Measurements from ENCODE around the gene MIOX. TPM values are rescaled to one million over a fixed set of nuclear protein-coding genes. Genes with fewer than 3 reads are reported as not detected.

Gene MIOX
- total and polyA plus RNA-seq, 3 donors from 2014 or later: 0.24 to 0.25 TPM; not detected in 1

DNA sequence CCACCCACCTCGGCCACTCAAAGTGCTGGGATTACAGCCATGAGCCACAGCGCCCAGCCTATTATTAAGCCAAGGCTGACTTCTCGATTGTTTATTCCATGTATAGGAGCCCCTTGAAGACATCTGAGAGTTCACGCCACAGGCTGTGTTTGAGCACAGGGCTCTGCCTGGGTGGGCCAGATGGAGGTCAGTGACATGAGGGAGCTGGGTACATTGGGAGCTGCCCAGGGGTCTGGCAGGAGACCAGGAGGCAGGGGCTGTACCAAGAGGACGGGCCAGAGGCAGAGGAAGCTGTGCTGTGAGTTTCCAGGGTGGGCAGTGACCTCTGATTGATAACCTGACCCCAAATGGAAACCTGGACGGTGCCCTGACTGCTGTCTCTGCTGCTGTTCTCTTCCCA lies 15.4 kb downstream of the MIOX start:
- TF ChIP-seq, protein P1, sequence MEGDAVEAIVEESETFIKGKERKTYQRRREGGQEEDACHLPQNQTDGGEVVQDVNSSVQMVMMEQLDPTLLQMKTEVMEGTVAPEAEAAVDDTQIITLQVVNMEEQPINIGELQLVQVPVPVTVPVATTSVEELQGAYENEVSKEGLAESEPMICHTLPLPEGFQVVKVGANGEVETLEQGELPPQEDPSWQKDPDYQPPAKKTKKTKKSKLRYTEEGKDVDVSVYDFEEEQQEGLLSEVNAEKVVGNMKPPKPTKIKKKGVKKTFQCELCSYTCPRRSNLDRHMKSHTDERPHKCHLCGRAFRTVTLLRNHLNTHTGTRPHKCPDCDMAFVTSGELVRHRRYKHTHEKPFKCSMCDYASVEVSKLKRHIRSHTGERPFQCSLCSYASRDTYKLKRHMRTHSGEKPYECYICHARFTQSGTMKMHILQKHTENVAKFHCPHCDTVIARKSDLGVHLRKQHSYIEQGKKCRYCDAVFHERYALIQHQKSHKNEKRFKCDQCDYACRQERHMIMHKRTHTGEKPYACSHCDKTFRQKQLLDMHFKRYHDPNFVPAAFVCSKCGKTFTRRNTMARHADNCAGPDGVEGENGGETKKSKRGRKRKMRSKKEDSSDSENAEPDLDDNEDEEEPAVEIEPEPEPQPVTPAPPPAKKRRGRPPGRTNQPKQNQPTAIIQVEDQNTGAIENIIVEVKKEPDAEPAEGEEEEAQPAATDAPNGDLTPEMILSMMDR (IDR thresholded peaks at IDR 0.05): no peak
- no peak for TF ChIP-seq POLR2A (IDR thresholded peaks at IDR 0.05)
- no peaks in the 10 kb centered on the region for H3K27me3 ChIP-seq
- intact Hi-C loops (cut with DNase I; ENCODE audit: low total_unique reads): no loop called here

DNA sequence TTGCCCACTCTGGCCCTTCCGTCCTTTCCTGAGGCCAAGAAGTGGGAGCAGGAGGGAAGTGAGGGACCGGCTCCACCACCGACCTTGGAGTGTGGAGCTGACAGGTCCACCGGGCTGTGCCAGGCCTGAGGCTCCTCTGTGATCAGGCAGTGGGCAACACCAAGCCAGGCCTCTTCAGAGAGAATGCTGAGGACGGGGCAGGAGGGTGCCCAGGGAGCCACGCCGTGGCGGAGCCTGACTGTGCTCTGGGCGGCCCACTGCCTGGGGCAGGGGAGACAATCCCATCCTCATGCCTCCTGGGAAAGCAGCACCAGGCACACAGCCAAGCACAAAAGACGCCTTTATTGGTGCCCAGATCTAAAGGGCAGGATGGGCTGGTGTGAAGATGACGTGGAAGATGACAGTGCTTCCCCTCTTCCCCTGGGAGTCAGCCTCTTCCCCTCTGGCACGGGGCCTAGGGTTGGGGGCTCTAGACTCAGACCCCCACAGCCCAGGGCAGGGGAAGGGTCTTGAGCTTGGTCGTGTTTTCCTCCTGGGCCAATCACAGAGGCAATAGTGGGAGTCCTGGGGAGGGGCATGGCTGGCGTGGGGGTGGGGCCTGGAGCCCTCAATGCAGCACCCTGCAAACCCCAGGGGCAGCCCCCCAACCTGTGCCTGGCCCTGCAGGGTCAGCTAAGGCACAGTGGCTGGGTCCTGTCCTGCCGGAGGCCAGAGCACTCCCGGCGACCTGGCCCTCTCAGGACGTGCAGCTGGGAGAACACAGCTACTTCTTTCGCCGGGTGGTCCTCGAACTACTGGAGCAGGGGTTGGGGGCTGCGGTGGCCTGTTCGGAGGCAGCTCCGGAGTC lies 16.2 kb downstream of the MIOX start:
- DNase-seq: no peak
- Histone ChIP-seq H3K4me1 (peaks cover 9% of the 10 kb centered on the region), H3K9me3 (no peaks in the 10 kb centered on the region), H3K36me3 (ENCODE audit: low read depth, missing control alignments) (no peaks in the 10 kb centered on the region), H3K4me3 (no peak overlapping the region), H3K27me3 (no peaks in the 10 kb centered on the region), H3K27ac (no peak overlapping the region)
- intact Hi-C loops (cut with DNase I; ENCODE audit: low total_unique reads): no loop called here
- 90 to 92% methylated on average over 12 to 24 of the region's 24 CpGs for WGBS, 2 donors
- no peak for TF ChIP-seq POLR2A (IDR thresholded peaks at IDR 0.05)
- TF ChIP-seq, protein P1 (IDR thresholded peaks at IDR 0.05): no peak

More for the DNA sequence above, 15.4 kb downstream of the MIOX start:
- H3K27ac ChIP-seq: no peak overlapping the region
- no peaks in the 10 kb centered on the region for H3K36me3 ChIP-seq (ENCODE audit: low read depth, missing control alignments)
- no peak overlapping the region for H3K4me3 ChIP-seq
- H3K9me3 ChIP-seq: no peaks in the 10 kb centered on the region
- WGBS, 2 donors: 72 to 75% methylated on average over 6 of the region's 6 CpGs
- DNase-seq: no peak
- peaks cover 9% of the 10 kb centered on the region for H3K4me1 ChIP-seq

DNA sequence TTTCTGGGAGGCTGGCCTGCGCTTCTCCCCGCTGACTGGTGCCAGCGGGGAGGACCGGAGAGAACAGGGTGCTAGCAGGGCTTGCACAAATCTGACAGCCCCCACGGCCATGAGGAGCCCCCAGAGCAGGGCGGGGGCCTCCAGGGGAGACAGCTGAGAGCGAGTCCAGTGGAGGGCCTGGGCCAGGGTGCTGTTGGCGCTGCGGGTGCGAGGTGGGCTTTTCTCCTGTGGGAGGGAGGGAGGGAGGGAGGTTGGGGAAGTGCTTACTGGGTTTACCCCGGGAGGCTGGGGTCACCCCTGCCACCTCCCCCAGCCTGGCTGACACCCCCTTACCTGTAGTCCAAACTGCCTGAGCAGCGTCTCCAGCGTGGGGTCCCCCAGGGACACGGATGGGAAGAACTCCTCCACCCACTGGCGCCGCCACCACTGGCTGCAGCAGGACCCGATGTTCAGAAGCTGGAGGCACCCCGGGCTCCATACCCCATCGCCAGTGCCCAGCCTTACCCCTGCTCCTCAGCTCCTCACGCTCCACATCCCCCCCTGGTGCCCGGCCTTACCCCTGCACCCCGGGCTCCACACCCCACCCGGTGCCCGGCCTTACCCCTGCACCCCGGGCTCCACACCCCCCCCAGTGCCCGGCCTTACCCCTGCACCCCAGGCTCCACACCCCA lies 17.0 kb downstream of the MIOX start:
- Histone ChIP-seq H3K27ac (no peak overlapping the region), H3K36me3 (ENCODE audit: low read depth, missing control alignments) (no peaks in the 10 kb centered on the region), H3K4me3 (no peak overlapping the region), H3K9me3 (no peaks in the 10 kb centered on the region), H3K27me3 (no peaks in the 10 kb centered on the region), H3K4me1 (peaks cover 9% of the 10 kb centered on the region)
- no peak for TF ChIP-seq POLR2A (IDR thresholded peaks at IDR 0.05)
- TF ChIP-seq, protein P1 (IDR thresholded peaks at IDR 0.05): no peak
- WGBS, 2 donors: 92 to 100% methylated on average over 8 to 23 of the region's 26 CpGs
- intact Hi-C loops (cut with DNase I; ENCODE audit: low total_unique reads): no loop called here
- DNase-seq: no peak

DNA sequence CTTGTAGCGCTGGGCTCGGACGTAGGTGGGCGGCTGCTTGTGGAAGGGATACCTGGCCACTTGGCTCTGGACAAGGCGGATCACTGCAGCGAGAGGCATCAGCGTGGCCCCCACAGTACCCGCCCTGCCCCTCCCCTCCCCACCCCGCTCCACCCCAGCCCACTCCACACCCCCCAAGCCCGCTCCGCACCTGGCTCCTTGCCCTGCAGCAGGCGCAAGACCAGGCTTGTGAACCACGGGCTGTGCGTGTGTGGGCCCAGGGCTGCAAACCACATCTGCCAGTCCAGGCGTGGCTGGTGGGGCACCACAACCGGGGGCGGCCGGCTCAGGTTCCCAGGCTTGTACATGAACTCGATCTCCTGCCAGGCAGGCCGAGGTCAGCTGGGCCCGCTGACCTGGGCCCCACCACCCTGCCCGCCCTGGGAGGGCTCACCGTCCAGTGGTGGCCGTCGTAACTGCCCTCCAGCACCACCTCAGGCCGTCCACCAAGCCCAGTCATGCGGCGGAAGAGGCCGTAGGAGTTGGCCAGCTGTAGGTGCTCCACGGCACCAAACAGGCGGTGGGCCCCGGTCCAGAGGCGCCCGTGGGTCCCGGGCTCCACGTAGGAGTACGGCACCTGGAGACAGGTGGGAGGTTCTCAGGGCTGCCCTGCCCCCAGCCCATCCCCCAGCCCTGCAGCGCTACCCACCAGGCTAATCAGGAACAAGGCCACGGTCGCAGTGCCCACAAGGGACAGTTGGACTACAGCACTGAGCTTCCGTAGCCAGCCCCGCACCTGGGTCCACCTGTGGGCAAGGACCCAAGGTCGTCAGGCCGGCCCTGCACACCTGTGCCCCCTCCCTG lies 17.9 kb downstream of the MIOX start:
- Histone ChIP-seq H3K4me3 (no peak overlapping the region), H3K36me3 (ENCODE audit: low read depth, missing control alignments) (no peaks in the 10 kb centered on the region), H3K27me3 (no peaks in the 10 kb centered on the region), H3K27ac (no peak overlapping the region), H3K4me1 (peaks cover 9% of the 10 kb centered on the region), H3K9me3 (no peaks in the 10 kb centered on the region)
- no peak for DNase-seq
- no peak for TF ChIP-seq POLR2A (IDR thresholded peaks at IDR 0.05)
- TF ChIP-seq, protein P1 (IDR thresholded peaks at IDR 0.05): no peak
- 91 to 99% methylated on average over 19 to 44 of the region's 44 CpGs for WGBS, 2 donors
- intact Hi-C loops (cut with DNase I; ENCODE audit: low total_unique reads): no loop called here
